Stimulated activated CD8-positive, alpha-beta memory T cell treated with anti-CD3 and anti-CD28 coated beads, Interleukin-2, amount 100 ng/mL, for 1 hour (primary cell): ENCODE results near the gene SLC9A9.

ENCODE experiments used
- DNase-seq, 2 donors: peaks; one replicate each; pipeline ENCODE4 v3.0.0-alpha.2; 2020; ENCODE audit warnings: low read depth in 2 of 2

Gene SLC9A9

GRCh38 chr3:143648708-143649107, 199.6 kb downstream of the SLC9A9 start:
- DNase-seq: no peak

DNA sequence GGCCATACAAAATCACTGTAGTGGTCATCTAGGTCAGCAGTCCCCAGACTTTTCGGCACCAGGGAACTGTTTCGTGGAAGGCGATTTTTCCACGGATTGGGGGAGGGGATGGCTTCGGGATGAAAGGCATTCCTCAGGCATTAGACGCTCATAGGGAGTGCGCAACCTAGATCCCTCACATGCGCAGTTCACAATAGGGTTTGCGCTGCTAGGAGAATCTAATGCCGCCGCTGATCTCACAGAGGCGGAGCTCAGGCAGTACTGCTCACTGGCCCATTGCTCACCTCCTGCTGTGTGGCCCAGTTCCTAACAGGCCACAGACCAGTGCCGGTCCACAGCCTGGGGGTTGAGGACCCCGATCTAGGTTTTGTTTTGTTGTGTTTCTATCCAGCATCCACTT, 200.1 kb downstream of the SLC9A9 start:
- DNase-seq: no peak

DNA sequence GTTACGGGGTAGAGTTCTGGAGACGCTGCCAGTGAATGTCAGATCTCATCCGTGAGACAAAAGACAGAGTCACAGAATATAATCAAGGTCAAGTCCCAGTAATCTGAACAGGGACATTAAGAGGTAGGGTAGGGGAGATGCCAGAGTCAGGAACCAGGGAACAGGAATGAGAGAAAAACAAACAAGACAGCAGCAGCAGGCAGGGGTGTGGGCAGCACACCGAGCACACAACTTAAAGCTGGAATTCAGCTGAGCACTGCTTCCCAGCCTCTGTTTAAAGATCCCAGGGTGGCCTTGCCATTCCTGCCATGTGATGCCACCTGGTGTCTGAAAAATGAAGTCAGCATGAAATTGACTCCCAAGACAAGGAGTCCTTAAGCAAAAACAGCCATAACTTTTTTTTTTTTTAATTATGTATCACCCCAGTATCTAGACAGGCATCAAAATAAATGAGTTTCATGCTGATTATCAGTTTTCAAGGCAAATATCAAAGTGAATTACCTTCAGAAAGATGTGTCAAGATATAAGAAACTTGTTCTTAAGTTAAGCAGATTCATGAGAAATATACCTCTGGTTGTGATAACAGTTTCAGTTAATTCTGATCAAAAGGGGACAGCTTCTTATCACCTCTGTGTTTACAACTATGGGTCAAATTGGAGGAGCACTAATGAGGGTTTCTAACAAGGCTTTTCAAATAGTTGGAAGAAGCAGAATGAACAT, 203.7 kb downstream of the SLC9A9 start:
- no peak for DNase-seq

DNA sequence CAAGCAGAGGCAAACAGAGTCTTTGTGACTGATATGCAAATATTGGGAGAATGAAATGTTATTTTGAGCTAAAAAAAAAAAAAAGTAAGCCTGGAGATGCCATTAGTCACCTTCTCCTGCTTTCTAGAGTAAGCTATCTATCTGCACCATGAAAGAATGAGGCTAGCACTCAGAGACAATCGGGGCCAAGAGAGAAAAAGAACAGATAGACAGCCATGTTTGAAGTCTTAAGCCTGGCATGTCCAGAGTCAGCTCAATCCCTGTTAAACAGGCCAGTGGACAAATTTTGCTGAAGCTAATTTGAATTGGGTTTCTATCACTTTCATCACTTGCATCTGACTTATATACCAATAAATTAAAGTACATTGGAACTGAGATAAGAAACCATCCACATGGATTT, 204.4 kb downstream of the SLC9A9 start:
- no peak for DNase-seq

GRCh38 chr3:143640774-143641173, 207.5 kb downstream of the SLC9A9 start:
- DNase-seq: no peak

DNA sequence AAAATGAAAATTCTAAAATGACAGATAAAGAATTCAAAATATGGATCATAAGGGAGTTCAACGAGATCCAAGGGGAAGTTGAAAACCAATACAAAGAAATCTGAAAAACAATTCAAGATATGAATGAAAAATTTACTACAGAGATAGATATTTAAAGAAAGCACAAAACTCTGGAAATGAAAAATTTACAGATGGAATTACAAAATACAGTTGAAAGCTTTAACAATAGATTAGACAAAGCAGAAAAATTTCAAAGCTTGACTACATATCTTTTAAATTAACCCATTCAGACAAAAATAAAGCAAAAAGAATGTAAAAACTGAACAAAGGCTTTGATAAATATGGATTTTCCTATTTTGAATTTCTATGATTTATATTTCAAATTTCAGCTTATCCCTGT, 211.1 kb downstream of the SLC9A9 start:
- no peak for DNase-seq

- no peak for DNase-seq
These were observed 213.3 kb downstream of the SLC9A9 start for GRCh38 chr3:143634991-143635390.

GRCh38 chr3:143634427-143634826, 213.8 kb downstream of the SLC9A9 start:
- DNase-seq: no peak

DNA sequence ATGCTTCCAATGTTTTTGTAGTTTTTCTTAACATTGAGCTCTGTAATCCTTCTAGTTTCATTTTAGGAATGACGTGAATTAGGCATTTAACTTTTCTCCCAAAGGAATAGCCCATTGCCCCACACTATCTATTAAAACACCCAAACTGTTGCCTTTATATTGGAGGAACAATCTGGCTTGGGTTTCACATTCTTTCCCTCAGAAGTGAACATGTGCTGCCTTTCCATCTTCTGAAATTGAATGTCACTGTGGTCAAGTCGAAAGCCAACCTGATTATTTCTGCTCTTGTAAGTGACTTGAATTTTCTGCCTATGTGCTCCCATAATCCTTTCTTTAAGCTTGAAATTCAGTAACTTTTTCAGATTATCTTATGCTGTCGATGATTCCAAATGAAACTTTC, 214.5 kb downstream of the SLC9A9 start:
- DNase-seq: no peak

- DNase-seq: no peak
These were observed 218.5 kb downstream of the SLC9A9 start for GRCh38 chr3:143629726-143630125.

- DNase-seq: no peak
These were observed 219.3 kb downstream of the SLC9A9 start for GRCh38 chr3:143628971-143629370.

DNA sequence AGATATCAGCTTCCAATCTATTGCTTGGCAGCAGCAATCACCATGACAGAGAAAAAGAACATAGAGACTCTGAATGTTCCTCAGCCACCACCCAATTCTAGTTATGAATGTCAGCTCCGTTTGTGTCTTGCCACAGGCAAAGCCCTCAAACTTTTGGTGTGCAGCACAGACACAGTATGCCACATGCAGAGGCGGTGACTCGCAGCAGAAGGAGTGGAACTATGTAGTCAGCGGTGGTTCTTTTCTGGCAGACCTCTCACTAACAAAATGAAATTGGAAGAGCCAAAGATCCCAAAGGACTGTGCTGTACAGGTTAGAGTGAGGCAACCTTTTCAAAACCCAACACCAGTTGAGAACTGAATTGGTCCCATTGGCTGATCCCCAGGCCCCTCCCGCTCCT, 220.9 kb downstream of the SLC9A9 start:
- no peak for DNase-seq

DNA sequence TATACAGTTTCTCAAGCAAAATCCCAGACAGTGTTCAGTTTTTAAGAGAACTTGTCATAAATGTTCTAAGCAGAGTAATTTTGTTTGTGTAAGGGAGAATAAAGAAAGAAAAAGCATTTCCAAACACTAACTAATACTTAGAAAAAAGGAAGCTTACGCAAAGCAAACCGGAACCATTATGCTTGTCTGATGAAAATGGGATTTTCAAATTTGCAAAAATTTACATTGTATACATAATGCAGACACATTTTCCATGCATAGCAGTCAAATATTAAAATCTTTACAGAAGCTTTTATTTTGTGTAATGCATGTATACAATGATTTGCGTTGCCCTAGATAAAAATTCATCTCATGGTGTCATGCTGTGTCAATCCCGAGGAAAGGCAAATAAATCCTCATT, 229.0 kb downstream of the SLC9A9 start:
- DNase-seq: no peak

GRCh38 chr3:143617050-143617449, 231.2 kb downstream of the SLC9A9 start:
- no peak for DNase-seq

DNA sequence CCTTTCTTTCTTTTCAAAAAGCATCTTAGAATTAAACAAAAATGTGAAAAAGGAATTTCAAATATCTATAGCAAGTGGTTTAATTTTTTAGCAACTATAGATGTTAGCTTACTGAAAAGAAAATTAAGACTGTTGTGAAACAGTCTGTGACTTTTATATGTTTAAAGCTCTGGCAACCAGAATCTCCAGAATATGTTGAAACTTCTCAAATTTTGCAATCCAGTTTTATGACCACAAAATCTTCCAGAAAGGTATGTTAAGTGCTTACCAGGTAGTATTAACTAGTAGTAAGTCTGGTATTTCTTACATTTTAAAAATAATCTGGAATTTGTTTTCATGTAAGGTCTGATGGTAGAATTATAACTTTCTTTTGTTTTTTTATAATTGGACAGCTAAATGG, 235.0 kb downstream of the SLC9A9 start:
- DNase-seq: no peak

- no peak for DNase-seq
These were observed 235.7 kb downstream of the SLC9A9 start for GRCh38 chr3:143612541-143612940.

DNA sequence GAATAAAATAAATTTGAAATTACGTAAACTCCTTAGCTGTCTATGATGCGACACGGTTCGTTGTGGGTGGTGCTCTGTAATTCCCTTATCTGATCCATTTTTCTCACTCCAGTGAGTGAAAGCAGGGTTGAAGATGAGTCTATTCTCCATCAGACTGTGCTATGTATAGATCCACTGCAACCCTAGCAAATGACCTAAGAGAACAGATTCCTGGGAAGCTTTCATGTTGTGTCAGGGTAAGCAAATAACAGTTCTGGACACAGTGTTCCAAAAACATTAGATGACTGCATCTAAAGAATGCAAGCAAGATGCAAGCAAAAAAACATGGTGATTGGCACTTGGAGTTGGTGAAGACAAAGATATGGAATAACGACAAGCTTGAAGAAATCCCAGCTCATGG, 239.3 kb downstream of the SLC9A9 start:
- no peak for DNase-seq

DNA sequence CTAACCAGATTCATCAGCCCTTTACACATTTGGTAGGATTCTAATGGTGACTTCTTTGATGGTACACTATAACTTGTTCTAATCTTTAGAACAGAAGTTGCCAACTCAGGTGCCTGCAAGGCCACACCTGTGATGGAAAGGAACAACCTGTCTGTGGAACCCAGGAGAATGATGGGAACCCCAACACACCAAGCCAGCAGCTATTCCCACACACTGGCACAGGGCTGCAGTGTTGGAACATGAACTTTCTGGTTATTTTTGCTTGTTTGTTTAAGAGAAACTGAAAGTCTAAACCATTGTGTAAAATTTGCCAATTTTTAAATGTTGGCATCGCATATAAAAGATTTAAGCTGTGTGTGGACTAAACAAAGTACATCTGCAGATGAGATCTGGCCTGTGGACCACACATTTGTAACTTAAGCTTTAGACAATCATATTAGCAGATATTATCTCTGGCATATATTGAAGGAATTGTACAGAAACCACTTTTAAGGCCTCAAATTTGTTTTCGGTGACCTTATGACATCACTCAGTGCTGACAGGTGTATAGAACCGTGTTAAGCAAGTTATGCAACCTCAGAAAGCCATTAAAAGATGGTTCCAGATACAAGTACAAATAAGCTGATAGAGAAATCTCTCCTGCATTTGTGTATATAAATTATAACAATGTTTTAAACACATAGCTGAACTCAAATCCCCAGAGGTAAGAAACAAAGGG, 242.9 kb downstream of the SLC9A9 start:
- DNase-seq: no peak

- DNase-seq: no peak
These were observed 243.7 kb downstream of the SLC9A9 start for GRCh38 chr3:143604402-143605185.

GRCh38 chr3:143603774-143604173, 244.5 kb downstream of the SLC9A9 start:
- DNase-seq: no peak

GRCh38 chr3:143601723-143602484, 246.4 kb downstream of the SLC9A9 start:
- DNase-seq: no peak
